Hematopoietic multipotent progenitor cell (in vitro differentiated cells): ENCODE measurements around the gene TMEM125. TPM values are rescaled to one million over a fixed set of nuclear protein-coding genes. Genes with fewer than 3 reads are reported as not detected.

Experiments used
- DNase-seq, 3 donors: peaks; one replicate each; pipeline ENCODE4 v3.0.0-alpha.2; 2011 to 2015; ENCODE audit warnings: low read depth in 2 of 3, low spot score in 2 of 3
- total RNA-seq: library from RNA; depleted of rRNA; stranded (reverse); fragments of >200 nt; gene quantifications from one replicate; pipeline ENCODE4 v1.2.3, GENCODE V29; 2012

TMEM125 gene
- total RNA-seq, 1 donor, result 8.3 TPM

DNA sequence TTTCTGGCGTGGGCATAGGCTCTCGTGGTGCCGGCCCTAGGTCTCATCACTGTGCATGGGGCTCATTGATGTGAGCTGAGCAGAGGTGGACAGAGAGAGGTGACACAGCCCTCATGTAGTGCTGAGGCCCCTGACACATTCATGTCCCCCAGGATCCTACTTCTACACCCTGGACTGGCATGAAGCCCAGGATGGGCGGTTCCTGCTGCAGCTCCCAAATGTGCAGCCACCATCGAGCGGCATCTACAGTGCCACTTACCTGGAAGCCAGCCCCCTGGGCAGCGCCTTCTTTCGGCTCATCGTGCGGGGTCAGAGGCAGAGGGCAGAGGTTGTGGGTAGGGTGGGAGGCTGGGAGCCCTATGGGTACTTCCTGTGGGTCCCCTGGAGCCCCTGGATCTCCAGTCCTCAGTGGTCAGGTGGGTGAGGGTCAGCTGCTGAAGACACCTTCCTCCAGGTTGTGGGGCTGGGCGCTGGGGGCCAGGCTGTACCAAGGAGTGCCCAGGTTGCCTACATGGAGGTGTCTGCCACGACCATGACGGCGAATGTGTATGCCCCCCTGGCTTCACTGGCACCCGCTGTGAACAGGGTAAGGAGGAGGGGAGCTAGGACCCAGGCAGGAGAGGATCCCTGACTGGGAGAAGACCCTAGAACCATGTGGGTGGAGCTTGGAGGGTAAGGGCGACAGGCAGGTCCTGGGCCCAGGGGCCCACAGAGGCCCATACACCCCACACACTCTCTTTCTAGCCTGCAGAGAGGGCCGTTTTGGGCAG, 37.1 kb downstream of the TMEM125 start:
- DNase-seq, result no peak

GRCh38 chr1:43307458-43308158, 37.8 kb downstream of the TMEM125 start:
- DNase-seq, result no peak

DNA sequence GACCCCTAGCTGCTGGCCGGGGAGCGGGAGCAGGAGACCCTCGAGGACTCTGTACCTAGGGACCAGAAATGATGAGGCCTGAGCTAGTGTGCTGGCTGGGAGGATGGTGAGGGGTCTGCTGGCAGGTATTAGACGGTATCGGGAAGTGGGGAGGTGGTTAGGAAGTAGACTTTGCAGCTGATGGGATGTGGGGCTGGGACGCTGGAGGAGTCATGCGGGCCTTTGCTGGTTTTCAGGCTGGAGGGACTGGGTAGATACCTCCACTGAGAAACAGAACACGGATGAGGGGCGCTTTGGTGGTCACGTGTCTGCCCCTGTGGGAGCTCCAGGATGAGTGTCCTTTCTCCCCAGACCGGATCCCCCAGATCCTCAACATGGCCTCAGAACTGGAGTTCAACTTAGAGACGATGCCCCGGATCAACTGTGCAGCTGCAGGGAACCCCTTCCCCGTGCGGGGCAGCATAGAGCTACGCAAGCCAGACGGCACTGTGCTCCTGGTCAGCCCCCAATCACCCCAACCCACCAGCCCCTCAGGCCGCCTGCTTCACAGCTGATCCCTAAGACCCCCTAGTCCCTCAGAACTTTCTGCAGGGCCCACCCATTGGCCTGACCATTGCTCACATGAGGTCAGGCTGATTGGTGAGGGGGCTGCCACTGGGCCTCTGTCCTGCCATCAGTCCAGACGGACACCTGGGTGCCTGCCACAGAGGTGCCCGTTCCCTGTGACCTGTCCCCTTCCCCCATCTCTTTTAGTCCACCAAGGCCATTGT, 39.0 kb downstream of the TMEM125 start:
- no peak for DNase-seq

DNA sequence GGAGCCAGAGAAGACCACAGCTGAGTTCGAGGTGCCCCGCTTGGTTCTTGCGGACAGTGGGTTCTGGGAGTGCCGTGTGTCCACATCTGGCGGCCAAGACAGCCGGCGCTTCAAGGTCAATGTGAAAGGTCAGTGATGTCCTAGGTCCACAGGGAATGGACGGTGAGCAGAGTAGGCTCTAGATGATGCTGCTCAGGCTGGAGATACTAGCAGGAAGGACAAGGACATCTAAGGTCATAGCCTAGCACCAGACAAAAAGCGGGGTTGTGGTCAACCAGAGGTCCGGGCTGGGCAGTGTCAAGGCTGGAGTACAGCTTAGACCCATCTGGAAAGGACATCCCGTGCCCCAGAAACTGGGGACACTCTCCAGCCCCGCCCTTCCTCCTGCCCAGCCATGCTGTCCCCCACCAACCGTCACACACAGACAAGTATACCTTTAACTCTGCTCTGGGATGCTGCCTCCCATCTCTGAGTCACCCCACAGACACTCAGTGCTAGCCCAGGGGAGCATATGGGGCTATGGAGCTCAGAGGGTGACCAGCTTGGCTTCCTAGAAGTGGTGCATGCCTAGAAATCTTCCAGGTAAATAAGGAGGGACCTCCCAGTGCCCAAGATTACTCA, 39.7 kb downstream of the TMEM125 start:
- no peak for DNase-seq

DNA sequence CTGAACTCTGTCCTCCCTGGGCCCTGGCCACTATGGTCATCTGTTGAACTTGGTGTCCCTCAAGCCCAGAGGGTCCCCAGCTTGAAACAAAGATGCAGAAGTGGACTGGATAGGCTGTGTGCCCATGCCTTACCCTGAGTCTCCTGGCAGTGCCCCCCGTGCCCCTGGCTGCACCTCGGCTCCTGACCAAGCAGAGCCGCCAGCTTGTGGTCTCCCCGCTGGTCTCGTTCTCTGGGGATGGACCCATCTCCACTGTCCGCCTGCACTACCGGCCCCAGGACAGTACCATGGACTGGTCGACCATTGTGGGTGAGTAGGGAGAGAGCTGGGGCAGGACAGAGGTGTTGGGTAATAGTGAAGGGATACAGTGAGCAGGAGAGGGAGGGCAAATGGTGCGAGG, 41.7 kb downstream of the TMEM125 start:
- DNase-seq, result no peak

DNA sequence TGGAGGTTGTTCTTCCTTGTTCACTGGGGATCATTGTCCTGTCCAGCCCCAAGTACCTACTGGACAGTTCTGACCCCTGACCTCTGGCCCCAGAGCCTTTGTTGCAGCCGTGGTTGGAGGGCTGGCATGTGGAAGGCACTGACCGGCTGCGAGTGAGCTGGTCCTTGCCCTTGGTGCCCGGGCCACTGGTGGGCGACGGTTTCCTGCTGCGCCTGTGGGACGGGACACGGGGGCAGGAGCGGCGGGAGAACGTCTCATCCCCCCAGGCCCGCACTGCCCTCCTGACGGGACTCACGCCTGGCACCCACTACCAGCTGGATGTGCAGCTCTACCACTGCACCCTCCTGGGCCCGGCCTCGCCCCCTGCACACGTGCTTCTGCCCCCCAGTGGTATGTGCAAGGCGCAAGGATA, 42.4 kb downstream of the TMEM125 start:
- DNase-seq, result no peak

- DNase-seq, result no peak
Observed at GRCh38 chr1:43312663-43313515, 43.1 kb downstream of the TMEM125 start.

- DNase-seq, result no peak
Observed at GRCh38 chr1:43313771-43314170, 44.0 kb downstream of the TMEM125 start.

DNA sequence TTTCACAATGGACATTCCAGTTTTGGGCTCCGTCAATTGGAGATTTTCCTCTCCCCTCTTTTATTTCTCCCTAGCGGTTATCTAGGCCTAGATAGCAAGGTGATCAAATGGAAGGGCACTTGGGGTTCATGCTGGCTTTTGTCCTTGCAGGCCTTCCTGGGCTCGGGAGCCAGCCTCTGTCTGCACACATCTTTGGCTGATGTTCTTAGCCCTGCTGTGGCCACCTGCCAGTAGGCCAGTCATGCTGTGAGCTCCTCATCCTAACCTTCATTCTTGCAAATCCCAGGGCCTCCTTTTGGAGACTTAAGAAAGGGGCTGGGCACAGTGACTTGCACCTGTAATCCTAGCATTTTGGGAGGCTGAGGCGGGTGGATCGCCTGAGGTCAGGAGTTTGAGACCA, 44.5 kb downstream of the TMEM125 start:
- DNase-seq, result no peak

GRCh38 chr1:43315481-43315880, 45.7 kb downstream of the TMEM125 start:
- no peak for DNase-seq

- no peak for DNase-seq
Observed at GRCh38 chr1:43315963-43316737, 46.4 kb downstream of the TMEM125 start.

DNA sequence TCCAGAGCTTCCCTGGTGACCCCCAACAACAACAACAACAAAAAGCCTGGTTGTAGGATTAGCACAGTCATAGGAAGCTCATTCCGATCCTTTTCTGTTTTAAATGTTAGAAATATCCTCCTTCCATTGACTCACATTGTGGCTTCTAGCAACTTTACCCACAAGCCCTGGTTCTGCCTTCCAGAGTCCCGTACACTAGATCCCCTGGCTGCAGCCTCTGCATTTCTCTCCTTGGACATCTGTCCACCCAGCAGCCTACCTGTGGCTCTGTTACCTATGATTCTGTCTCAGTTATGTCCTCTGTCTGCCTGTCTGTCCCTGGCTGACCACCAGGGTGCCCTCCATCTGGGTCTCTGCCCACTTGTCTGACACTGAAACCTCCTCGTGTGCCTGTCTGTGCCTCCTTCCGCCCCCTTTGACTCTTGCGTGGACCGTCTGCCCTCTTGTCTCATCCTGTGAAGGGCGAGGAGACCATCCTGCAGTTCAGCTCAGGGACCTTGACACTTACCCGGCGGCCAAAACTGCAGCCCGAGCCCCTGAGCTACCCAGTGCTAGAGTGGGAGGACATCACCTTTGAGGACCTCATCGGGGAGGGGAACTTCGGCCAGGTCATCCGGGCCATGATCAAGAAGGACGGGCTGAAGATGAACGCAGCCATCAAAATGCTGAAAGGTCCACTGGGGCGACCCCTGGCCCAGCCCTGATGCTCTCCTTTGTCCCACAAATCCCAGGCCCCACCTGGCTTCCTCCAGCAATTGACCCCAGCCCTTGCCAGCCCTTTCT, 47.1 kb downstream of the TMEM125 start:
- no peak for DNase-seq

DNA sequence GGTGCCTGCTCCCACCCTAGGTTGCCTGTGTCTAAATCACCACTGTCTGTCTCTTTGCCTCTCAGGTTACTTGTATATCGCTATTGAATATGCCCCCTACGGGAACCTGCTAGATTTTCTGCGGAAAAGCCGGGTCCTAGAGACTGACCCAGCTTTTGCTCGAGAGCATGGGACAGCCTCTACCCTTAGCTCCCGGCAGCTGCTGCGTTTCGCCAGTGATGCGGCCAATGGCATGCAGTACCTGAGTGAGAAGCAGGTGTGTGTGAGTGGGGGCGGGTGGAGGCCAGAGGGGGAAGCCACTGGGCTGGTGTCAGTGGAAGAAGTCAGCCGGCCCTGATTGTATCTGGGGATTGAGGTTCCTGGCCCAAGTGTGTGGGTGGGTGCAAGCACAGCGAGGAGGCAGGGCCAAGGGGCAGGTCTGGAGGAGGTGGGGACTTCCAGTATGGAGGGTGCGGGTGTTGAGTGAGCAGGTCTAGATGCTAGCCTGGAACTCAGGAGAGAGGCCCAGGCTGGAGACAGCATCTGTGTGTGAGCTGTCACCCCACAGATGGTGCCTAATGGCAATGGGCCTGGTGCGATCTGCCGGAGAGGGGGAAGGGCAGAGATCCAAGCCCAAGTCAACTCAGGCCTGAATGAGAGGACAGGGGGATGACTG, 48.2 kb downstream of the TMEM125 start:
- no peak for DNase-seq

GRCh38 chr1:43318831-43319230, 49.0 kb downstream of the TMEM125 start:
- DNase-seq, result no peak

- no peak for DNase-seq
Observed at GRCh38 chr1:43319288-43319687, 49.5 kb downstream of the TMEM125 start.

DNA sequence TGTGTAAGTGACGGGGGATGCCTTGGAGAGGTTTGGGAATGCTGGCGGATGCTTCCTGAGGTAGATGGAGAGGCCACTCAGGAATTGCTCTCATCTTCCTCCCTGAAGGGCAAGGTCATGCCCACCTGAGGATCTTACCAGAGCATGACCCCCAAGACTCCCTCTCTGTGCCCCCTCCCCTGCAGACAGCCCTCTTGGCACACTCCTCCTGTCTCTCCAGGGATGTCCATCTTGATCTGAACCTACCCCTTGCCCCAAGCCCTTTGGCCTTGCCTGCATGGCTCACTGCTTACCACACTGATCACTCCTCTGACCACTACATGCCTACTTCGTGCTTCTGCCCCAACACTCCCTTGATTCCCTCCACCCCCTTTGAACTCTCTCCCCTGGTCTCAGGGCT, 50.0 kb downstream of the TMEM125 start:
- no peak for DNase-seq

GRCh38 chr1:43321331-43321891, 51.6 kb downstream of the TMEM125 start:
- no peak for DNase-seq

- no peak for DNase-seq
Observed at GRCh38 chr1:43322506-43322905, 52.7 kb downstream of the TMEM125 start.
